Kidney (tissue), 14 donors: Measurements from ENCODE around the gene AKAP13. TPM values are rescaled to one million over a fixed set of nuclear protein-coding genes. Genes with fewer than 3 reads are reported as not detected.
A peak's percentile ranks its signal among the peaks of the same experiment; 100 is the strongest.
"Not testable (repeated sequence)": the region's sequence is repeated elsewhere in the genome, so short reads cannot be mapped to it uniquely, and the experiment has no call there.

Experiments
- DNase-seq, 5 donors: peaks; one replicate each; pipeline ENCODE4 v3.0.0-alpha.2; 2013 to 2020
- FAIRE-seq: peaks from 2 replicates; lab custom pipeline; 2012; peaks lifted over from hg19 to GRCh38; lab: Jason Lieb, UNC
- H3K27ac ChIP-seq, 2 donors: one replicate each; pipeline ENCODE4 v1.7.0; 2013; ENCODE audit warnings: low read depth in 2 of 2, low read length in 2 of 2, inconsistent platforms in 1 of 2
- H3K27me3 ChIP-seq: one replicate; pipeline ENCODE4 v1.7.1; 2013; ENCODE audit warnings: low read length, inconsistent platforms; ENCODE audit not compliant: control insufficient read depth, insufficient read depth
- H3K36me3 ChIP-seq, 3 donors: one replicate each; pipeline versions ENCODE4 v1.7.0 to v1.7.1; 2013; ENCODE audit warnings: low read length in 3 of 3, control low read depth in 1 of 3, inconsistent platforms in 1 of 3; ENCODE audit not compliant: insufficient read depth in 3 of 3, control insufficient read depth in 2 of 3
- H3K4me1 ChIP-seq, 3 donors: one replicate each; pipeline versions ENCODE4 v1.7.0 to v1.7.1; 2013; ENCODE audit warnings: low read length in 3 of 3, inconsistent platforms in 1 of 3, low read depth in 1 of 3; ENCODE audit not compliant: control insufficient read depth in 2 of 3, insufficient read depth in 2 of 3
- H3K4me3 ChIP-seq, 3 donors: one replicate each; pipeline versions ENCODE4 v1.7.0 to v1.8.1; 2013; ENCODE audit warnings: low read length in 3 of 3, control low read depth in 1 of 3, inconsistent platforms in 1 of 3
- H3K9ac ChIP-seq, 3 donors: one replicate each; pipeline versions ENCODE4 v1.7.0 to v1.7.1; 2013; ENCODE audit warnings: low read length in 3 of 3, control low read depth in 1 of 3, inconsistent platforms in 1 of 3
- H3K9me3 ChIP-seq, 3 donors: one replicate each; pipeline versions ENCODE4 v1.7.0 to v1.7.1; 2013; ENCODE audit warnings: low read length in 3 of 3, control low read depth in 1 of 3, inconsistent platforms in 1 of 3; ENCODE audit not compliant: control insufficient read depth in 2 of 3, insufficient read depth in 1 of 3
- CTCF ChIP-seq: IDR thresholded peaks from 3 replicates; pipeline ENCODE4 v1.5.1; 2012; ENCODE audit warnings: mild to moderate bottlenecking, moderate library complexity, borderline replicate concordance; ENCODE audit not compliant: insufficient read depth; ENCODE audit errors: extremely low read depth
- intact Hi-C: fragments of 100-400 bp; cut with DNase I; formaldehyde crosslinking; loops from one replicate; pipeline ENCODE4 v1.11.1; 2022
- polyA plus RNA-seq: library from polyadenylated mRNA; stranded (reverse); fragments of 350-450 nt; fragmentation: Illumina TruSeq; extraction: RNeasy Lipid Tissue Mini Kit (QIAGEN cat#74804); gene quantifications from one replicate; pipeline ENCODE4 v1.2.3, GENCODE V29; 2014; ENCODE audit warnings: low read depth, low replicate concordance; ENCODE audit not compliant: insufficient read depth
- total RNA-seq: library from RNA; stranded (reverse); fragmentation: NEBNext Ultra II Directional; extraction: Animal tissue kit (Norgen Biotek cat#: 25700); gene quantifications from one replicate; pipeline ENCODE4 v1.2.1, GENCODE V29; 2021
- donor health status: control.
- donor health status: control.
- donor health status: control.
- donor health status: control.
- donor health status: control.
- donor health status: DM: yes; HTN: yes; CAD: no.
- donor health status: Normal renal cell carcinoma (clear cell type).

The AKAP13 gene
- total and polyA plus RNA-seq, 2 donors from 2014 or later = 18.8 to 174 TPM

- intact Hi-C loops = no loop called here
- no peaks in the 10 kb centered on the region for H3K27me3 ChIP-seq
- FAIRE-seq (no peak), DNase-seq (no peak)
- H3K27ac ChIP-seq = no peak overlapping the region
- no peaks in the 10 kb centered on the region for H3K9me3 ChIP-seq
- no peak overlapping the region for H3K4me3 ChIP-seq
- peaks cover 0 to 5% (median 3%) of the 10 kb centered on the region in 3 donors for H3K36me3 ChIP-seq
- peaks cover 0 to 6% (median 0%) of the 10 kb centered on the region in 3 donors for H3K4me1 ChIP-seq
- no peak overlapping the region for H3K9ac ChIP-seq
- no peak for TF ChIP-seq CTCF
Measured at GRCh38 chr15:85532689-85533088, 152.3 kb downstream of the AKAP13 start.

- intact Hi-C loops = no loop called here
- TF ChIP-seq CTCF = no peak
- DNase-seq = no peak
- H3K27ac ChIP-seq = no peak overlapping the region
- no peaks in the 10 kb centered on the region for H3K9me3 ChIP-seq
- no peaks in the 10 kb centered on the region for H3K4me1 ChIP-seq
- no peak for FAIRE-seq
- H3K27me3 ChIP-seq = no peaks in the 10 kb centered on the region
- H3K36me3 ChIP-seq = peaks cover 0 to 5% (median 3%) of the 10 kb centered on the region in 3 donors
- no peak overlapping the region for H3K9ac ChIP-seq
- no peak overlapping the region for H3K4me3 ChIP-seq
Measured at GRCh38 chr15:85534031-85534430, 153.6 kb downstream of the AKAP13 start.

GRCh38 chr15:85535533-85536330 is 155.3 kb downstream of the AKAP13 start:
- H3K9ac ChIP-seq, H3K36me3 ChIP-seq, H3K4me3 ChIP-seq, H3K9me3 ChIP-seq, FAIRE-seq, H3K27me3 ChIP-seq, H3K4me1 ChIP-seq, intact Hi-C loops, H3K27ac ChIP-seq: not testable (repeated sequence)
- DNase-seq = peak in 1 of 5 donors; percentile 22

GRCh38 chr15:85536341-85536740 is 155.9 kb downstream of the AKAP13 start:
- H3K9ac ChIP-seq = no peak overlapping the region
- no peaks in the 10 kb centered on the region for H3K36me3 ChIP-seq
- no peaks in the 10 kb centered on the region for H3K27me3 ChIP-seq
- no peak for TF ChIP-seq CTCF
- no peak overlapping the region for H3K4me3 ChIP-seq
- FAIRE-seq (no peak), DNase-seq (no peak)
- H3K9me3 ChIP-seq = no peaks in the 10 kb centered on the region
- no peak overlapping the region for H3K27ac ChIP-seq
- intact Hi-C loops = no loop called here
- H3K4me1 ChIP-seq = no peaks in the 10 kb centered on the region
